WTC11 (cell line): ENCODE data around the gene TCAIM. TPM values are rescaled to one million over a fixed set of nuclear protein-coding genes. Genes with fewer than 3 reads are reported as not detected.

ENCODE experiments used
- ATAC-seq: fragments of 200-7000 bp; cut with Tn5 transposase; 2 replicates; pipeline ENCODE4 v1.10.0; 2021; ENCODE audit warnings: mild to moderate bottlenecking, moderate library complexity
- CTCF ChIA-PET: fragments of 300-600 bp; sonication (Branson Sonifier 250); formaldehyde crosslinking; loops from one replicate; lab custom pipeline; 2021; ENCODE audit warnings: antibody characterized with exemption; lab: Charles Lee
- POLR2A ChIA-PET: fragments of 350-600 bp; sonication (Branson Sonifier 250); formaldehyde crosslinking; loops from one replicate; lab custom pipeline; 2021; ENCODE audit warnings: antibody characterized with exemption; lab: Charles Lee
- DNase-seq: peaks from one replicate; pipeline ENCODE4 v3.0.0; 2021; ENCODE audit warnings: low spot score
- H3K27ac Mint-ChIP-seq: 2 replicates; pipeline ENCODE4 v1.8.0; 2021; ENCODE audit warnings: mixed read lengths
- H3K27me3 Mint-ChIP-seq: 2 replicates; pipeline ENCODE4 v1.8.0; 2021; ENCODE audit warnings: low read depth, mild to moderate bottlenecking, moderate library complexity, mixed read lengths
- H3K36me3 Mint-ChIP-seq: 2 replicates; pipeline ENCODE4 v1.8.0; 2021; ENCODE audit warnings: mixed read lengths
- H3K4me1 Mint-ChIP-seq: 2 replicates; pipeline ENCODE4 v1.8.0; 2022; ENCODE audit warnings: mixed read lengths
- H3K4me3 Mint-ChIP-seq: 2 replicates; pipeline ENCODE4 v1.8.0; 2021; ENCODE audit warnings: mild to moderate bottlenecking, moderate library complexity, mixed read lengths
- H3K9me3 Mint-ChIP-seq: 2 replicates; pipeline ENCODE4 v1.8.0; 2021; ENCODE audit warnings: mixed read lengths
- ETV6 ChIP-seq: sonication (generic); formaldehyde crosslinking; IDR thresholded peaks from 2 replicates; pipeline ENCODE4 v1.8.1; 2022; ENCODE audit warnings: mild to moderate bottlenecking, missing genetic modification reagents
- FOXP4 ChIP-seq: sonication (generic); formaldehyde crosslinking; IDR thresholded peaks from 2 replicates; pipeline ENCODE4 v1.8.0; 2022; ENCODE audit warnings: mild to moderate bottlenecking, missing genetic modification reagents
- GRHL2 ChIP-seq: fragments of 250-450 bp; sonication (Bioruptor Pico); IDR thresholded peaks from 2 replicates; pipeline ENCODE4 v1.8.0; 2022; ENCODE audit warnings: mild to moderate bottlenecking, moderate library complexity; ENCODE audit not compliant: insufficient replicate concordance, severe bottlenecking
- MLX ChIP-seq: sonication (generic); formaldehyde crosslinking; IDR thresholded peaks from 2 replicates; pipeline ENCODE4 v1.8.1; 2023; ENCODE audit warnings: mild to moderate bottlenecking, missing genetic modification reagents, moderate library complexity
- PRDM15 ChIP-seq: sonication (generic); formaldehyde crosslinking; IDR thresholded peaks from 2 replicates; pipeline ENCODE4 v1.8.0; 2022; ENCODE audit warnings: missing genetic modification reagents
- SMAD3 ChIP-seq: sonication (generic); formaldehyde crosslinking; IDR thresholded peaks from 2 replicates; pipeline ENCODE4 v1.8.0; 2022; ENCODE audit warnings: missing genetic modification reagents, mild to moderate bottlenecking, borderline replicate concordance
- SMAD4 ChIP-seq: sonication (generic); formaldehyde crosslinking; IDR thresholded peaks from 2 replicates; pipeline ENCODE4 v1.8.0; 2022; ENCODE audit warnings: mild to moderate bottlenecking, missing genetic modification reagents
- TEAD1 ChIP-seq: sonication (generic); formaldehyde crosslinking; IDR thresholded peaks from 2 replicates; pipeline ENCODE4 v1.8.0; 2022; ENCODE audit warnings: mild to moderate bottlenecking, missing genetic modification reagents
- USF1 ChIP-seq: sonication (generic); formaldehyde crosslinking; IDR thresholded peaks from 2 replicates; pipeline ENCODE4 v1.8.0; 2022; ENCODE audit warnings: mild to moderate bottlenecking, missing genetic modification reagents
- ZBTB21 ChIP-seq: sonication (generic); formaldehyde crosslinking; IDR thresholded peaks from 2 replicates; pipeline ENCODE4 v1.8.1; 2023; ENCODE audit warnings: mild to moderate bottlenecking, missing genetic modification reagents, borderline replicate concordance
- ZBTB43 ChIP-seq: sonication (generic); formaldehyde crosslinking; IDR thresholded peaks from 2 replicates; pipeline ENCODE4 v1.8.1; 2023; ENCODE audit warnings: mild to moderate bottlenecking, missing genetic modification reagents
- ZNF263 ChIP-seq: sonication (generic); formaldehyde crosslinking; IDR thresholded peaks from 2 replicates; pipeline ENCODE4 v1.8.1; 2022; ENCODE audit warnings: low read depth, mild to moderate bottlenecking, moderate library complexity, missing genetic modification reagents
- ZNF281 ChIP-seq: sonication (generic); formaldehyde crosslinking; IDR thresholded peaks from 2 replicates; pipeline ENCODE4 v1.8.0; 2023; ENCODE audit warnings: mild to moderate bottlenecking, missing genetic modification reagents
- ZSCAN18 ChIP-seq: fragments of 250-450 bp; sonication (Bioruptor Pico); IDR thresholded peaks from 2 replicates; pipeline ENCODE4 v2.1.2; 2022; ENCODE audit warnings: mild to moderate bottlenecking, moderate library complexity
- total RNA-seq: library from RNA; stranded (reverse); gene quantifications from 3 replicates; pipeline ENCODE4 v1.2.3, GENCODE V29; 2021
- TF ChIP-seq, protein P1 (sequence below): sonication (generic); formaldehyde crosslinking; IDR thresholded peaks from 2 replicates; pipeline ENCODE4 v1.8.1; 2023; ENCODE audit warnings: mild to moderate bottlenecking, missing genetic modification reagents, moderate library complexity
- TF ChIP-seq, protein P2 (sequence below): sonication (generic); formaldehyde crosslinking; IDR thresholded peaks from 2 replicates; pipeline ENCODE4 v1.8.0; 2022; ENCODE audit warnings: mild to moderate bottlenecking, missing genetic modification reagents

The TCAIM gene
- total RNA-seq, 1 experiment from 2014 or later, result 18.9 TPM

GRCh38 chr3:44446929-44447328 lies 108.4 kb downstream of the TCAIM start:
- TF ChIP-seq ETV6 (CRISPR knock-in tag) (no peak), SMAD3 (no peak), ZBTB43 (CRISPR knock-in tag) (no peak), ZBTB21 (CRISPR knock-in tag) (no peak), ZNF263 (CRISPR knock-in tag) (no peak), MLX (CRISPR knock-in tag) (no peak), FOXP4 (CRISPR knock-in tag) (no peak), PRDM15 (CRISPR knock-in tag) (no peak), ZSCAN18 (CRISPR knock-in tag) (no peak)
- TF ChIP-seq, protein P1, sequence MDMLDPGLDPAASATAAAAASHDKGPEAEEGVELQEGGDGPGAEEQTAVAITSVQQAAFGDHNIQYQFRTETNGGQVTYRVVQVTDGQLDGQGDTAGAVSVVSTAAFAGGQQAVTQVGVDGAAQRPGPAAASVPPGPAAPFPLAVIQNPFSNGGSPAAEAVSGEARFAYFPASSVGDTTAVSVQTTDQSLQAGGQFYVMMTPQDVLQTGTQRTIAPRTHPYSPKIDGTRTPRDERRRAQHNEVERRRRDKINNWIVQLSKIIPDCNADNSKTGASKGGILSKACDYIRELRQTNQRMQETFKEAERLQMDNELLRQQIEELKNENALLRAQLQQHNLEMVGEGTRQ (CRISPR knock-in tag), result no peak
- no peak for ATAC-seq
- Mint-ChIP-seq H3K9me3 (no peaks in the 10 kb centered on the region), H3K27me3 (no peaks in the 10 kb centered on the region), H3K4me1 (no peaks in the 10 kb centered on the region), H3K36me3 (peaks cover 64% of the 10 kb centered on the region), H3K4me3 (no peak overlapping the region), H3K27ac (no peak overlapping the region)
- ChIA-PET POLR2A (no interaction called here), CTCF (no interaction called here)
- no peak for DNase-seq

GRCh38 chr3:44451441-44451840 lies 112.9 kb downstream of the TCAIM start:
- CTCF ChIA-PET, result no interaction called here
- POLR2A ChIA-PET, result no interaction called here
- DNase-seq (no peak), ATAC-seq (no peak)
- H3K4me1 Mint-ChIP-seq, result no peaks in the 10 kb centered on the region
- H3K36me3 Mint-ChIP-seq, result peaks cover 73% of the 10 kb centered on the region
- no peak overlapping the region for H3K4me3 Mint-ChIP-seq
- H3K27ac Mint-ChIP-seq, result no peak overlapping the region
- H3K9me3 Mint-ChIP-seq, result no peaks in the 10 kb centered on the region
- no peaks in the 10 kb centered on the region for H3K27me3 Mint-ChIP-seq
- TF ChIP-seq ZNF281 (CRISPR knock-in tag) (no peak), TEAD1 (CRISPR knock-in tag) (no peak), GRHL2 (CRISPR knock-in tag) (no peak), USF1 (CRISPR knock-in tag) (no peak), SMAD4 (CRISPR knock-in tag) (no peak)
- TF ChIP-seq, protein P2, sequence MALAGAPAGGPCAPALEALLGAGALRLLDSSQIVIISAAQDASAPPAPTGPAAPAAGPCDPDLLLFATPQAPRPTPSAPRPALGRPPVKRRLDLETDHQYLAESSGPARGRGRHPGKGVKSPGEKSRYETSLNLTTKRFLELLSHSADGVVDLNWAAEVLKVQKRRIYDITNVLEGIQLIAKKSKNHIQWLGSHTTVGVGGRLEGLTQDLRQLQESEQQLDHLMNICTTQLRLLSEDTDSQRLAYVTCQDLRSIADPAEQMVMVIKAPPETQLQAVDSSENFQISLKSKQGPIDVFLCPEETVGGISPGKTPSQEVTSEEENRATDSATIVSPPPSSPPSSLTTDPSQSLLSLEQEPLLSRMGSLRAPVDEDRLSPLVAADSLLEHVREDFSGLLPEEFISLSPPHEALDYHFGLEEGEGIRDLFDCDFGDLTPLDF (CRISPR knock-in tag), result no peak
